HFF-Myc (cell line): ENCODE results near the gene ADRM1.

Experiments
- DNase-seq: peaks from one replicate; pipeline ENCODE4 v3.0.0-alpha.2; 2011; ENCODE audit warnings: low read depth; ENCODE audit errors: extremely low read depth
- H3K4me3 ChIP-seq: replicated peaks from 2 replicates; pipeline ENCODE4 v1.5.1; 2011; ENCODE audit warnings: low read depth, mild to moderate bottlenecking, control low read depth, low read length
- CTCF ChIP-seq: IDR thresholded peaks from 2 replicates; pipeline ENCODE4 v1.5.1; 2012; ENCODE audit warnings: mild to moderate bottlenecking, low read depth, low read length, control low read depth; ENCODE audit errors: missing control alignments

ADRM1 gene

GRCh38 chr20:62339647-62340062 is 36.9 kb downstream of the ADRM1 start:
- no peak overlapping the region for H3K4me3 ChIP-seq
- DNase-seq = no peak
- TF ChIP-seq CTCF = no peak

DNA sequence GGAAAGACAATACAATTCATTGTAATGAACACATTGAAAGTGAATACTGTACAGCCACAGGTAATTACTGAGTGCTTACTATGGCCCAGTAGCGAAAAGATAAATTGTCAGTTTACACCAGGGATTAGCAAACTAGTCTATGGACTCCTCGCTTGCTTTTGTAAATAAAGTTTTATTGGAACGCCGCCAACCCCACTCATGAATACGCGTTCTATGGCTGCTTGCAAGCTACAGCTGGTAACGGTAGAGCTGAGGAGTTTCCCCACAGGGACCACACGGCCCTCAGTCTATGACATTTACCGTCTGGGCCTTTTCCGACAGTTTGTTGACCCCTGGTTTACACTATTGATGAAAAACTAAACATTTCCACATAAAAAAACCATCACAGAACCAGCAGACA is 40.1 kb downstream of the ADRM1 start:
- DNase-seq = no peak
- no peak overlapping the region for H3K4me3 ChIP-seq
- TF ChIP-seq CTCF = no peak

GRCh38 chr20:62344092-62344491 is 41.3 kb downstream of the ADRM1 start:
- DNase-seq = no peak
- no peak for TF ChIP-seq CTCF
- H3K4me3 ChIP-seq = no peak overlapping the region

DNA sequence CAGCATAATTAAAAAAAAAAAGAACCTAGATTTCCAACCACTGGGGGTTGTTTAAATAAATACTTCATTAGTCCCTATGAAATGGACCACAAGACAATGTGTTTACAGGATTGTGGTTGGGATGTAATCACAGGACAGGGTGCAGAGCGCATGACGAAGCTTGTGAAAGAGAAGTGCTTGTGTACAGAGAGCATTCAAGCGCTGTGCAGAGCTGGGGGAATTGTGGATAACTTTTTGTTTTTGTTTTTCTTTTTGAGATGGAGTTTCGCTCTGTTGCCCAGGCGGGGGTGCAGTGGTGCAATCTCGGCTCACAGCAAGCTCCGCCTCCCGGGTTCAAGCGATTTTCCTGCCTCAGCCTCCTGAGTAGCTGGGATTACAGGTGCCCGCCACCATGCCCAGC is 42.0 kb downstream of the ADRM1 start:
- no peak for DNase-seq

DNA sequence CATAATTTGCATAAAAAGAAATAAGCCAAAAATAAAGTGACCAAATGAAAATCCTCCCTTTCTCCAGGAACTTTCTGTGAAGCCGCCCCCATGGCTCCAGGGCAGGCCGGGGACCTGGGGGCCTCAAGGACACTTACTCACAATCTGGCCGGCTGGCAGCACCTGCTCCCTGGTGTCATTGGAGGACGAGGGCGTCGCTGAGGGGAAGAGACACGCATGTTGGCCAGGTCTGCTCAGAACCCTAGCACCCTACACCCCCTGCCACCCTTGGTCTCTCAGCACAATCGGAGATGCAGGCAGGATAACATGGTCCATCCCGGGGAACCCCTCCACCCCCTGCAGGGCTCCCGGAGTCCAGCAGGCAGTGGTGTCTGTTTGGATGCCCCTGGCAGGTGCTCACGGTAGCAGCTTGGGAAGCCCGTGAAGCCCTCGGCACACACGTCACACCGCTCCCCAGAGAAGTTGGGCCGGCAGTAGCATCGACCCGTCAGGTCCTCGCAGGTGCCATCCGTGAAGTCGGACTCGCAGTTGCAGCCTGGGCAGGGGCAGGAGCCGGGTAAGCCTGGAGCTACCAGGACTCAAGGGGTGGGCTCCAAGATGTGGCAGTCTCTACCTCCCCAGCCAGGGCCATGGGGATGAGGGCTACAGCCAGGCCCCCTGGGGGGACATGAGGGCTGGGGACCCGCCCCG is 43.0 kb downstream of the ADRM1 start:
- no peak for DNase-seq
- no peak overlapping the region for H3K4me3 ChIP-seq
- no peak for TF ChIP-seq CTCF

More for the DNA sequence above, 42.0 kb downstream of the ADRM1 start:
- H3K4me3 ChIP-seq = no peak overlapping the region
- no peak for TF ChIP-seq CTCF

DNA sequence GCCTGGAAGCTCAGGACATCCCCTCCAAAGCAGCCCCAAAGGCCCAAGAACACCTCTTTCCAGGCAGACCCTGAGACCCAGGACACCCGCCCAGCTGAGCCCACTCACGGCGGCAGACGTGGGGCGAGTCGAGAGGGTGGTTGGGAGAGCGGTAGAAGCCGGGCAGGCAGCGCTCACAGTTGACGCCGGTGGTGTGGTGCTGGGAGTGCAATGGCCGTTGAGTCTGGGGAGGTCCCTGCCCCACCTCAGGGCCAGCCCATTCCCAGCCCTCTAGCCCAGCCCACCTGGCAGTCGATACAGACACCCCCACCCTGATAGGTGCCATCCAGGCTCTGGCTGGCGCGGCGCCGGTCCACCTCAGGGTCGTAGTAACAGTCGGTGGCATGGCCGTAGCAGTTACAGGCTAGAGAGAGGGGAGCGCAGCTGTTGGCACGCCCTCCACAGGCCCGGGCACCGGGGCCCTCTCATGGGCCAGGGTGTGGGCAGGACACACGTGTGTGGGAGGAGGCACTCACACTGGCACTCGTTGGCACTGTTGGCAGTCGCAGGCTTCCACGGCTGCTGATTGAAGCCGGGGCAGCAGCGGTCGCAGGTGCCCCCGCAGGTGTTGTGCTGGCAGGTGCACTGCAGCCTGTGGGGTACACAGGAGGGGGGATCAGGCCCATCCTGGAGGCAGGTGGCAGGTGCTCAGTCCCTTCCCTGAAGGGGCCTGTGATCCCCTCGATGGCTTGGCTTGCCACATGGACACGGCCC is 43.8 kb downstream of the ADRM1 start:
- TF ChIP-seq CTCF = no peak
- no peak for DNase-seq
- no peak overlapping the region for H3K4me3 ChIP-seq
